HG02759 (cell line): Measurements from ENCODE around the gene ZFR.
"Not testable (repeated sequence)": the region's sequence is repeated elsewhere in the genome, so short reads cannot be mapped to it uniquely, and the experiment has no call there.

Source experiments
- ATAC-seq: cut with Tn5 transposase; IDR thresholded peaks from one replicate; pipeline ENCODE4 v1.9.1; 2021; ENCODE audit warnings: mild to moderate bottlenecking, moderate library complexity; ENCODE audit not compliant: unreplicated experiment

ZFR gene

GRCh38 chr5:32413466-32414263 lies 30.9 kb downstream of the ZFR start:
- no peak for ATAC-seq

- ATAC-seq: no peak
Measured at GRCh38 chr5:32410630-32411029, 33.9 kb downstream of the ZFR start.

DNA sequence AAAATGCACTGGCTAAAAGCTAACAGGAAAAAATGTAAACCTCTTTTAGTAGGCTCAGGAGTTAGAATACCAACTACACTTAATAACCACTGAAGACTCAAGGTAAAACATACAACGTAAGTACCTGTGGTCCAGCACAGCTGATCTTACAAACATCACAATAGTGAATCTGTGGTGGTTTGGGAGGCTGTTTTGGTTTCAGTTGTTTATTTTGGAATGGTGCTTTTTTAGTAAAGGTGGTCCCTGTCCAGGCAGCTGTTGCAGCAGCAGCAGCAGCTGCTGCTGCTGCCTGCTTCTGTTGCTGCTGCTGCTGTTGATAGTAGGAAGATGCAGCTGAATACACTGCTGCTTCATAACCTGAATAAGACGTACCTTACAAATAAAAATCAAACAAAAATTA lies 37.9 kb downstream of the ZFR start:
- peak; percentile 38 for ATAC-seq

- ATAC-seq: no peak
Measured at GRCh38 chr5:32405507-32405906, 39.0 kb downstream of the ZFR start.

DNA sequence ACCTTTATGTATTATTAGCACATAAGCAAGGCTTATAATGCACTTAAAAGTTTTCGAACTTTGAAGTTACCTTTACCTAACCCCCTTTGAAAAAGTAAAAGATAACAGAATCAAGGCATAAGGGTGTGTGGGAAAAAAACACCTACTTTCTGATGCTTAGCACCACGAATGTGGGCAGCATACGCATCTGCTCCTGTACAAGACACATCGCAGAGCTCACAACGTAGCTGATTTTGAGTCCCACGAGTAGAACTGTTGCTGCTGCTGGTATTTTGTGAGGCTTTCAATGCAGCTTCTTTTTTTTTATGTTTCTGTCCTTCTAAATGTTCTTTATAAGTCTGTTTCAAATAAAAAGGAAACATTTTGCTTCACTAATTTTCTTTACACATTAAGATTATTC lies 40.8 kb downstream of the ZFR start:
- ATAC-seq: no peak

DNA sequence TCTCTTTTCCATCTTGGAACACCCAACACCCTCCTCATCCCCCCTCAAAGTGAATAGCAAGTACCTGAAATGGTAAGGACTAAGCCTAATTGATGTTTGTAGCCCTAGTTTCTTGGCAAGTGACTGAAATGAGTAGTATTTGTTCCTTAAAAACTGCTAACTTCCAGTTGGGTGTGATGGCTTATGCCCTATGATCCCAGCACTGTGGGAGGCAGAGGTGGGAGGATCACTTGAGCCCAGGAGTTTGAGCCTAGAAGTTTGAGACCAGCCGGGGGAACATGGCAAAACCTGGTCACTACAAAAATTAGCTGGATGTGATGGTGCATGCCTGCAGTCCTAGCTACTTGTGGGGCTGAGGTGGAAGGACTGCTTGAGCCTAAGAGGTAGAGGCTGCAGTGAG lies 44.1 kb downstream of the ZFR start:
- no peak for ATAC-seq

GRCh38 chr5:32398754-32399153 lies 45.8 kb downstream of the ZFR start:
- ATAC-seq: not testable (repeated sequence)

- no peak for ATAC-seq
Measured at GRCh38 chr5:32394981-32395380, 49.6 kb downstream of the ZFR start.

GRCh38 chr5:32392039-32392438 lies 52.5 kb downstream of the ZFR start:
- ATAC-seq: no peak

DNA sequence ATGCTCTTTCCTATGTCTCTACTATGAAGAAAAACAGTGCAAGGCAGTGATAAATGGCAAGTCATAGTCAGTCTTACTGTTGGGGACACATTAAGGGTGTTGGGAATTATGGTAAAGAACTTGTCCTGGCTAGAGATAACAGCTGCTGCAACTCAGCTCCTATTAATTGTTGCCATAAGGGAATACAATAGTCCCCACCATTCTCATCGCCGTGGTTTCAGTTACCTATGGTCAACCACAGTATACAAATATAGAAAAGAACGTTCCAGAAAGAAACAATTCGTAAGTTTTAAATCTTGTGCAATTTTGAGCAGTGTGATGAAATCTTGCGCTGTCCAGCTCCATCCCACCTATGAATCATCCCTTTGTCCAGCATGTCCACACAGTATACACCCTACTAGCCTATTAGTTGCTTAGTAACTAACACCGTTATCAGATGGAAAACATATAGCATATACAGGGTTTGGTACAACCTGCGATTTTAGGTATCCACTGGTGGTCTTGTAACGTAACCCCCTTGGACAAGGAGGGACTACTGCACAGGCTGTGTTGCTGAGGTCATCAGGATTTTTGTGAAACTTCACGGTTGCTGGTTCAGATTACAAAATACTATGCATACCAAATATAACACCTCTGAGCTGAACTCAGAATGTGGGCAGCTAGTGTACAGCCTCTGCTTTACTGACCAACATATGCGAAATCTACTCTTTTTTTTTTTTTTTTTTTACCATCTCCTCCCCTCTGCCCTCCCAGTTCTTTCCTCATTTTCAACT lies 53.5 kb downstream of the ZFR start:
- no peak for ATAC-seq

- no peak for ATAC-seq
Measured at GRCh38 chr5:32388432-32389129, 56.0 kb downstream of the ZFR start.

DNA sequence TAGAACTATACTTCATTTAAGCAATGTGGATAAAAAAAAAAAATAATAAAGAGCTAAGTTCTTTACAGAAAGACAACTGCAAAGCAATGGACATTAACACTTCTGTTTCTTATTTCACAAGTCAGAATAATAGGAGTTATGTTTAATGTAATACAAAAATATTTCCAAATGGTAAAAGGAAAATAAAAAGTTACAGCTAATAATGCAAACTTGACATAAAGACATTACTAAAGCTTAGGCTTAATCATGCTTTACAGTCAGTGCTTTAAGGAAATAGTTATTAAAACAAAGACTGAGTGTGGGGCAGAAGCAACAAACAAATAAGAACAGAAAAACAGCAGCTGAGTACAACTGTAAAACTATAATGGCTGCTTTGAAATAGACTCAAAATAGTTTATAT lies 56.7 kb downstream of the ZFR start:
- ATAC-seq: no peak

DNA sequence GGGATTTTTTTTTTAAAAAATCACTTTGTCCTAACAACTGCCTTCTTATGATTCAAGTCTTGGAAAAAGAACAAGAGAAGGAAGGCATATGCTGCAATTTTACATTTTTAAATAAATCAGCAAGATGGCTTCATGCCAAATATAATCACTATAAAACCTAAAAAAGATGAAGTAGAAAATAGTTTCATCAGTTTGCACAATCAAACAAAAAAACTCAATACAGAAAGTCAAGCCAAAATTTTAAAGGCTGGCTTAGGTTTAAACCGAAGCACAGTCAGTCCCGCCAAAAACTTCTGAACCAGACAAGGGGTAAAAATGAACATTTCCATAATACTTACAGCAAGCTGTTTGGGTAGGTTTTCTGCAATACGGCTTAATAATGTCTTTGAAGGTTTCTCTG lies 57.3 kb downstream of the ZFR start:
- ATAC-seq: no peak

DNA sequence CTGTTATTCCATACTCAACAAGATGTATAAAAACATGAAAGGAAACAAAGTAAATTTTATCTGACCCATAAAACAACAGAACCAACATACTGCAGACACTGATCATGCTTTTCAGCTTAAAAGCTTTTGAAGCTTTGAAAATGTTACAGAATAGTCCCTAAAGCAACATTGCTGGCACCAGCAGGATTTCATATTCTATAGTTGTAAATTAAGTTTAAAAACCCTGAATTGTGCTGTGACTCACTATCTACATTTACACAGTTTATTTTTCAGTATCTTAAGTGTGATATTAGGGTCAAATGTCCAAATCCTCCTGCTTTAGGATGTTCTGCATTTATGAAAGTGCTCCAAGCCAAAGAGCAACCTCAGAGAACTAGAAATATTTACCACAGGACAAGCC lies 59.9 kb downstream of the ZFR start:
- no peak for ATAC-seq

- ATAC-seq: no peak
Measured at GRCh38 chr5:32383586-32383985, 61.0 kb downstream of the ZFR start.

DNA sequence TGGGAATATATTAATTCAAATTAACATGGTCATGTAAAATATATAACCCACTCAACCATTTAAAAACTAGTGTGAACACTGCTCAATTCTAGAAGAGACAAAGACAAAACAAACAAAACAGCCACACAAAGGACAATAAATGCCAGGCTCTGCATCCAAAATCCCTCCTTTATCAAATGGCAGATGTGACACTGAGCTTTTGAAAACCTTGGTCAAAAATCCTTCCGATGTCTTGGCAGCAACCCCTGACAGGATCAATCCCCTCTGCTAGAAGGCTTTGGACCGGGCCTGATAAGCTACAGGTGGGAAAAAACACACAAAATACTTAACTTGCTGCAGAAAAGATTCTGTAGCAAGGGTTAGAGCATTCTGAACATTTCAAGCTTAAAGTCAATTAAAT lies 61.5 kb downstream of the ZFR start:
- ATAC-seq: no peak

- no peak for ATAC-seq
Measured at GRCh38 chr5:32379421-32379820, 65.1 kb downstream of the ZFR start.

GRCh38 chr5:32378966-32379365 lies 65.6 kb downstream of the ZFR start:
- ATAC-seq: no peak

- ATAC-seq: no peak
Measured at GRCh38 chr5:32369542-32370155, 74.9 kb downstream of the ZFR start.

GRCh38 chr5:32369032-32369431 lies 75.5 kb downstream of the ZFR start:
- ATAC-seq: no peak

DNA sequence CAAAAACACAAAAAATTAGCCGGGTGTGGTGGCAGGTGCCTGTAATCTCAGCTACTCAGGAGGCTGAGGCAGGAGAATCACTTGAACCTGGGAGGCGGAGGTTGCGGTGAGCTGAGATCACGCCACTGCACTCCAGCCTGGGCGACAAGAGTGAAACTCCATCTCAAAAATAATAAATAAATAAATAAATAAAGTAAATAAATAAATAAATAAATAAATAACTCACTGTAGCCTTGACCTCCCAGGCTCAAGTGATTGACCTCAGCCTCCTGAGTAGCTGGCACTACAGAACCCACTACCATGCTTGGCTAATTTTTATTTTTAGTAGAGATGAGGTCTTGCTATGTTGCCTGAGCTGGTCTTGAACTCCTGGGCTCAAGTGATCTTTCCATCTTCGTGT lies 77.3 kb downstream of the ZFR start:
- not testable (repeated sequence) for ATAC-seq
